Esophagus (tissue), 2 donors: ENCODE measurements around the gene SAMD11. TPM values are rescaled to one million over a fixed set of nuclear protein-coding genes. Genes with fewer than 3 reads are reported as not detected.
A peak's percentile ranks its signal among the peaks of the same experiment; 100 is the strongest.

Source experiments
- H3K27ac ChIP-seq, 2 donors: one replicate each; pipeline ENCODE4 v1.5.1; 2013; ENCODE audit warnings: low read depth in 2 of 2, mild to moderate bottlenecking in 2 of 2, inconsistent platforms in 1 of 2, low read length in 1 of 2, moderate library complexity in 1 of 2
- H3K27me3 ChIP-seq, 2 donors: one replicate each; pipeline ENCODE4 v1.6.1; 2013; ENCODE audit warnings: low read length in 2 of 2, control low read depth in 1 of 2, mild to moderate bottlenecking in 1 of 2; ENCODE audit not compliant: insufficient read depth in 2 of 2, control insufficient read depth in 1 of 2
- H3K36me3 ChIP-seq, 2 donors: one replicate each; pipeline ENCODE4 v1.6.1; 2013; ENCODE audit warnings: low read length in 1 of 2; ENCODE audit not compliant: control insufficient read depth in 2 of 2, insufficient read depth in 2 of 2
- H3K4me1 ChIP-seq, 2 donors: one replicate each; pipeline ENCODE4 v1.6.1; 2013; ENCODE audit warnings: low read length in 1 of 2; ENCODE audit not compliant: control insufficient read depth in 2 of 2, insufficient read depth in 2 of 2
- H3K4me3 ChIP-seq, 2 donors: one replicate each; pipeline ENCODE4 v1.5.1; 2013; ENCODE audit warnings: low read length in 2 of 2, mild to moderate bottlenecking in 2 of 2, low read depth in 1 of 2, moderate library complexity in 1 of 2
- H3K9me3 ChIP-seq, 2 donors: one replicate each; pipeline ENCODE4 v1.6.1; 2013; ENCODE audit warnings: mild to moderate bottlenecking in 2 of 2, low read depth in 1 of 2, low read length in 1 of 2, moderate library complexity in 1 of 2; ENCODE audit not compliant: control insufficient read depth in 2 of 2, insufficient read depth in 1 of 2
- WGBS, 2 donors: extraction: QIAGEN DNeasy Blood & Tissue Kit; methylation state at CpG; one replicate each; pipeline ENCODE4 v1.1.7; 2013; 5-methylcytosine and 5-hydroxymethylcytosine counted together
- polyA plus RNA-seq, 2 donors: library from polyadenylated mRNA; stranded (reverse); fragments of 200-250 nt; gene quantifications; one replicate each; pipeline ENCODE4 v1.2.3, GENCODE V29; 2013
- donor health status: healthy with polysubstance abuse.
- donor health status: Bipolar disorder and iron deficiency.

The SAMD11 gene
- polyA plus RNA-seq, 2 donors, result 0.68 to 1.5 TPM

DNA sequence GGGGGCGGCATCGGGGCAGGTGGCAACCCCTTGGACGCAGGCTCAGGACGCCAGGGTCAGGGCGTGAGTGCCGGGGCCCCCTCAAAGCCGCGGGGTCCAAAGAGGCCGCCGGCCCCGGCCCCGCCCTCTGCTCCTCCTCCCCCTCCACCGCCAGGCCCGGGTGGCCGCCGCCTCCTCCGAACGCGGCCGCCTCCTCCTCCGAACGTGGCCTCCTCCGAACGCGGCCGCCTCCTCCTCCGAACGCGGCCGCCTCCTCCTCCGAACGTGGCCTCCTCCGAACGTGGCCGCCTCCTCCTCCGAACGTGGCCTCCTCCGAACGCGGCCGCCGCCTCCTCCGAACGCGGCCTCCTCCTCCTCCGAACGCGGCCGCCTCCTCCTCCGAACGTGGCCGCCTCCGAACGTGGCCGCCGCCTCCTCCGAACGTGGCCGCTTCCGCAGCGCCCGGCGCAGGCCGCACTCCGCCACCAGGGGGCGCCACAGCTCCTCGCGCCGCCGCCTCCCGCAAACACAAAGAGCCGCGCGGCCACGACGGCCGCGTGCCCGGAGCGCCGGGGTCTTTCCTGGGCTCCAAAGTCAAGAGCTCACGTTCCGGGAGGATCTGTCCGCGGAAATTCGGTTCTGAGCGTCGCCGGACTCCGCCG is 19.3 kb upstream of the SAMD11 start:
- Histone ChIP-seq H3K9me3 (no peaks in the 10 kb centered on the region), H3K27ac (no peak overlapping the region), H3K4me1 (peaks cover 0 to 2% of the 10 kb centered on the region in 2 donors), H3K36me3 (no peaks in the 10 kb centered on the region), H3K4me3 (peak overlapping the region; percentile 16 to 45), H3K27me3 (no peaks in the 10 kb centered on the region)
- WGBS, 2 donors, result 1 to 10% methylated on average over 48 to 91 of the region's 91 CpGs

DNA sequence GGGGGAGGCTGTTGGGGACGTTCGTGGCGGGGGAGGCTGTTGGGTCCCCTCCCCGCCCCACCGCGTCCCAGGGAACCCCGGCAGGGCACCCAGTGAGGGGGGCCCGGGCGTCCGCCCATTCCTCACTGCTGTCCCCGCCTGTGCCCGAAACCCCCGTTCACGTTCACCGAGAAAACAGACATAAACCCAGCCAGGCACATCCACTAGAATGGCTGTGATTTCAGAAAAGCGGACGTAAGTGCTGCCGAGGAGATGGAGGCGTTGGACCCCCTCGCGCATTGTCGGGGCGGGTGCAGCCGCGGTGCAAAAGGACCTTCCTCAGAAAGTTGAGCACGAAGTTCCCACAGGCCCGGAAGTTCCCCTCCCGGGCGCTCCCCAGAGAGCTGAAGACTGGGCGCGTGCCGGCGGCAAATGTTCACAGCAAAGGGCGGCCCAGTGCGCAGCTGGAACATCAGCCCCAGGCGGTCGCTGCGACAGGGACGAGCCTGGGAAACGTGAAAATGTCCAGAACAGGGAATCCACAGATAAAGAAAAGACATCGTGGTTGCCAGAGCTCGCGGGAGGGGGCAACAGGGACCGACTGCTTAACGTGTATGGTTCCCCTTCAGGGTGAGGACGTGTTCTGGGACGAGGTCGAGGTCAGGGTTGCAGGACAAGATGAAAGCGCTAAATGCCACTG is 18.5 kb upstream of the SAMD11 start:
- 11 to 13% methylated on average over 49 of the region's 49 CpGs for WGBS, 2 donors
- no peaks in the 10 kb centered on the region for H3K9me3 ChIP-seq
- H3K4me3 ChIP-seq, result peak overlapping the region in 1 of 2 donors; percentile 16
- H3K27ac ChIP-seq, result no peak overlapping the region
- peaks cover 0 to 2% of the 10 kb centered on the region in 2 donors for H3K4me1 ChIP-seq
- H3K27me3 ChIP-seq, result no peaks in the 10 kb centered on the region
- H3K36me3 ChIP-seq, result no peaks in the 10 kb centered on the region

DNA sequence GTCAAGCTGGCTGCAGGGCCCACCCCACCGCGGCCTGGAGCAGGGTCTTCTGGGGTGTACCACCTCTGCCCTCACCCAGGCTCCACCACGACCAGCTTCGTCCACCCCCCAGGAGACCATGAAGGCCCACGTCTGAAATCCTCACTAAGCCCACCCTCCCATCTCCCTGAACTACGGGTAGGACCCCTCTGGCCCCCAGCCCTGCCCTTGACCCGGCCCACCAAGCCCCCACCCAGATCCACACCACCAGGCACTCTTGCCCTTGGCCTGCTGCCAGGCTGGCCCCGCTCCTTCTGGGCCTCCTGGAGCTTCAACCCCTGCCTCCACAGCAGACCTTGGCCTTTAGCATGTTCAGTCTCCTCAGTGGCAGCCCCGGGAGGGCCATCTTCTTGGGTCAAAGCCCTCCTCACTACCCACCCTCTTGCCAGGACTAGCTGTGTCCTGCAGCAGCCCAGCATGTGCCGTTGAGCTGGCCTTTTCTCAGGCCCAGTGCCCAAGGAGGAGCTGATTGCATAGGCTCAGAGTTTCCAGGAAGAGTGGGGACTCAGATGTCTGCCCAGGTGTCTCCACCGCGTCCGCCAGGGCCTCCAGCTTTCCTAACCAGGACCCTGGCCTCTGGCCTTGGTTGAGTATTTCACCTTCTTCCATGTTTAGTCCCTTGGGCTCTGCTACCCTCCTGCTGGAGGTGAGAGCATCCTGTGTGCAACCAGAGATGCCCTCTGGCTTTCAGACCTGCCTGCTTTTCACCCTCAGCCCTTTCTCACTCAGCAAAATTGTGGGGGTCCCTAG is 17.7 kb upstream of the SAMD11 start:
- Histone ChIP-seq H3K27me3 (no peaks in the 10 kb centered on the region), H3K9me3 (no peaks in the 10 kb centered on the region)
- 53 to 71% methylated on average over 13 of the region's 13 CpGs for WGBS, 2 donors

DNA sequence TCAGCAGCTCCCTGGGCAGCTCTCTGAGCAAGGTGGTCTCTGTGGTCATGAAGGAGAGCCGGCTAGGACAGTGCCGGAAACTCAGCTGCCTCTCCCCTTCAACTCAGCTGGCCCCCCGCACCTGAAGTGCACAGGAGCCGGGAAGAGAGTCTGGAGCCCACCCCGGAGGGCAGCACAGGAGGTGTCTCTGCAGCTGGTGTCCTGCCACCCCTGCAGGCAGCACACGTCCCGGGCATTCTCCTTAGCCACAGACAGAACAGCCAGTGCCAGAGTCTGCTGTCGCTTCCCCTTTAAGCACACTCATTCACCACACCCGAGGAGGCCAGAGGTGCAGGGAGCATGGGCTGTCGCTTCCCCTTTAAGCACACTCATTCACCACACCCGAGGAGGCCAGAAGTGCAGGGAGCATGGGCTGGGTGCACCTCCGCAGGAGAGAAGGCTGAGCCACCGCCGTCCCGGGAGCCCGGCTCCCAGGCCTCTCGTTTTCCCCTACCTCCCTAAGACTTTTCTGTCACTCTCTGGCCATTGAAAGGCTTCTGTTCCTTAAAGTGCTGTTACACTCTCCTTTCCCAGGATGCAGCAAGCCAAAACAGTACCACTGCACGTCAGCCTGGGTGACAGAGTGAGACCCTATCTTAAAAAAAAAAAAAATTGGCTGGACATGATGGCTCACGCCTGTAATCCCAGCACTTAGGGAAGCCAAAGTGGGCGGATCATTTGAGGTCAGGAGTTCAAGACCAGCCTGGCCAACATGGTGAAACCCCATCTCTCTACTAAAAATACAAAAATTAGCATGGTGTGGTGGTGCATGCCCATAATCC is 16.9 kb upstream of the SAMD11 start:
- WGBS, 2 donors, result 35 to 39% methylated on average over 20 of the region's 20 CpGs
- Histone ChIP-seq H3K9me3 (no peaks in the 10 kb centered on the region), H3K27ac (peak overlapping the region; percentile 60 to 63), H3K4me1 (peaks cover 4 to 10% of the 10 kb centered on the region in 2 donors), H3K27me3 (no peaks in the 10 kb centered on the region), H3K36me3 (no peaks in the 10 kb centered on the region), H3K4me3 (no peak overlapping the region)

More for the DNA sequence above, 17.7 kb upstream of the SAMD11 start:
- Histone ChIP-seq H3K27ac (no peak overlapping the region), H3K4me1 (peaks cover 4 to 7% of the 10 kb centered on the region in 2 donors), H3K4me3 (no peak overlapping the region), H3K36me3 (no peaks in the 10 kb centered on the region)

DNA sequence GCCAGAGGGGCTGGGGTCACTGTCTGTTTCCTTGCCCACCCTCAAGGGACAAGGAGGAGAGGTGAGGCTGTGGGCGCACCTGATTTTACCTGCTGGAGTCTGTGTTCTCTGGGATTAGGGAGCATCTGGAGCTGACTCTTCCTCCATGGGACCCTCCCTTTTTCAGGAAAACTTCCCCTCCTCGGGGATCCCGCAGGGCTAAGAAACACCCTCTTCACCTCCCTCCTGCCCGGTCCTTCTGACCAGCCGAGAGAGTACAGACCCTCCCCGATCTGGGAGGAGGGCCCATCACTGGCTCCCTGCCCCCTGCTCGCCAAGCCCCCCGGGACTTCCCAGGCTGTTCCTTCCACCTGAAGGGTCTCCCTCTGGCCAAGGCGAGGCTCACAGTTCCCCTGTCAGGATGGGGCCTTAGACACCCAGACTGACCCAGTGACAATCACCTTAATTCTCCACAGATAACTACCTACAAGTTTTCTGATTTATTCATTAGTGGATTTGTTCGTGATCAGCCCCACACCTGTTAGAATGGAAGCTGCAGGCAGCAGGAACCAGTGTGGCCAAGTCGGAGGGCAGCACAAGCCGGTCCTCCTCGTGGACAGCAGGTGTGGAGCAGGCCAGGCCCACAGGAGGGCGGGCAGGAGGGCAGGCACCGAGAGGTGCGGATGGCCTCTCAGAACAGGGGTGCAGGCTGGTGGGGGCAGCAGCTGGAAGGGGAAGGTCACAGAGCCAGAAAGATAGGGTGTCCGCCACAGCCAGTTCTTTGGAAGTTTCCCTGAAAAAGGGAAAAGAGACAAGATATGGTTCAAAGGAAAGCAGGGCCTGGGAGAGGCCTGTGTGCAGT is 15.9 kb upstream of the SAMD11 start:
- 87% methylated on average over 17 of the region's 17 CpGs for WGBS, 2 donors
- Histone ChIP-seq H3K9me3 (no peaks in the 10 kb centered on the region), H3K4me1 (peaks cover 4 to 10% of the 10 kb centered on the region in 2 donors), H3K27ac (no peak overlapping the region), H3K4me3 (no peak overlapping the region), H3K36me3 (no peaks in the 10 kb centered on the region), H3K27me3 (no peaks in the 10 kb centered on the region)

DNA sequence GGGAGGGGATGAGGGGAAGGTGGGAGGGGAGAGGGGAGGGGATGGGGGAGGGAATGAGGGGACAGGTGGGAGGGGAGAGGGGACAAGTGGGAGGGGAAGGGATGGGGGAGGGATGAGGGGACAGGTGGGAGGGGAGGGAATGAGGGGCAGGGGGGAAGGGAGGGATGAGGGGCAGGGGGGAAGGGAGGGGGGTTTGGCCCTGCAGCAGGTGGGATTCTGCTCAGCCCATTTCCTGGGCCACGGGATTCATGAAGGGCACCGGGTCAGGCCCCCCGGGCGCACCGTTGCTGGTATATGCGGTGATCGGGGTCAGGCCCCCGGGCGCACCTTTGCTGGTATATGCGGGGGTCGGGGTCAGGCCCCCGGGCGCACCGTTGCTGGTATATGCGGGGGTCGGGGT is 15.1 kb upstream of the SAMD11 start:
- H3K4me1 ChIP-seq, result peaks cover 4 to 10% of the 10 kb centered on the region in 2 donors
- WGBS, 2 donors, result 85 to 88% methylated on average over 11 to 15 of the region's 16 CpGs
- no peak overlapping the region for H3K27ac ChIP-seq
- H3K9me3 ChIP-seq, result no peaks in the 10 kb centered on the region
- no peaks in the 10 kb centered on the region for H3K27me3 ChIP-seq
- no peak overlapping the region for H3K4me3 ChIP-seq
- no peaks in the 10 kb centered on the region for H3K36me3 ChIP-seq

DNA sequence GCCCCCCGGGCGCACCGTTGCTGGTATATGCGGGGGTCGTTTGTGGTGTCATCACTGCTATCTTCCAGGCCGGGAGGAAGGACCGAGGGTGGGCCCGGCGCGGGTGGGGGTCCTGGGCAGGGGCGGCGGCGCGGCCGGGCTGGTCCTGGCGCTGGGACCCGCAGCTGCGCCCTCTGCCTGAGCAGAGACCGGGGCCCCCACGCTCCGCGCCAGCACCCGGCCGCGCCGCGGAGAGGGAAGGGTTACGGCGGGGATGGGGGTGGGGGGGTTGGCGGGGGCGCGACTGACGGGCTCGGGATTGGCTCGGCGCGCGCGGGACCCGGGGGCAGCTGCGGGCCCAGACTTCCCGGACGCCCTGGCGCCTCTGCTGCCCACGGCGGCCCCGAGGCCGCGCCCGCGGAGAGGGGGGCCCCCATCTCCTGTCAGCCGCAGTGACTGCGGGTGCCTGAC is 13.8 kb upstream of the SAMD11 start:
- Histone ChIP-seq H3K4me1 (peaks cover 4 to 10% of the 10 kb centered on the region in 2 donors), H3K9me3 (no peaks in the 10 kb centered on the region), H3K27ac (no peak overlapping the region), H3K27me3 (no peaks in the 10 kb centered on the region), H3K4me3 (no peak overlapping the region), H3K36me3 (no peaks in the 10 kb centered on the region)
- 0 to 9% methylated on average over 2 to 53 of the region's 53 CpGs for WGBS, 2 donors

DNA sequence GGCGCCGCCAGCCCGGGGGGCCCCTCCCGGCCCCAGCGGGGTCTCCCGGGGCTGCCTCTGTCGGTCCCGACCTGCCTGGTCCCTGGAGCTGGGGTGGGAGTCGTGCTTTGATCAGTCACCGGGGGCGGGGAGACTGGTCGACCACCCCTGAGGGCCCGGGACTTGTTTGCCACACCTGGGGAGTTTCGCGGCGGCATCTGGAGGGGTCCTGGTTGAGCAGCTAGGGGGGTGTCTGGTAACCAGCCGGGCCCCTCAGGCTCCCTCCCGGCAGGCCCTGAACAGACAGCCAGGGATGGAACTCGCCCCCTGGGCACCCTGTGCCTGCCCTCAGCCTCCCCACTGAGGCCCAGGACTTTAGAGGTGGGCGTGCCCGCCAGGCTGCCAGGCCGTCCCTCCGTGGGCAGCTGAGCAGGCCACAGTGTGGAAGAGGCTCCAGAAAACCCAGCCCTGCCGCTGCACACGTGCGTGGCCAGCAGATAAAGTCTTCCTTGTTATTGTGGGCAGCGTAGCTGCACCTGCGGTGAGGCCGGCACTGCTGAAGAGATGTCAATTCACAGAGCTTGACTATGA is 13.3 kb upstream of the SAMD11 start:
- Histone ChIP-seq H3K4me3 (no peak overlapping the region), H3K9me3 (no peaks in the 10 kb centered on the region), H3K27me3 (no peaks in the 10 kb centered on the region), H3K27ac (no peak overlapping the region), H3K4me1 (peaks cover 4 to 10% of the 10 kb centered on the region in 2 donors), H3K36me3 (no peaks in the 10 kb centered on the region)
- WGBS, 2 donors, result 18 to 24% methylated on average over 27 to 29 of the region's 29 CpGs
